HG02610 (cell line): ENCODE measurements around the gene PTPN1.
"Not testable (repeated sequence)": the region's sequence is repeated elsewhere in the genome, so short reads cannot be mapped to it uniquely, and the experiment has no call there.

Experiments
- ATAC-seq: cut with Tn5 transposase; IDR thresholded peaks from one replicate; pipeline ENCODE4 v1.9.1; 2021; ENCODE audit warnings: mild to moderate bottlenecking, moderate library complexity; ENCODE audit not compliant: unreplicated experiment

Gene PTPN1

DNA sequence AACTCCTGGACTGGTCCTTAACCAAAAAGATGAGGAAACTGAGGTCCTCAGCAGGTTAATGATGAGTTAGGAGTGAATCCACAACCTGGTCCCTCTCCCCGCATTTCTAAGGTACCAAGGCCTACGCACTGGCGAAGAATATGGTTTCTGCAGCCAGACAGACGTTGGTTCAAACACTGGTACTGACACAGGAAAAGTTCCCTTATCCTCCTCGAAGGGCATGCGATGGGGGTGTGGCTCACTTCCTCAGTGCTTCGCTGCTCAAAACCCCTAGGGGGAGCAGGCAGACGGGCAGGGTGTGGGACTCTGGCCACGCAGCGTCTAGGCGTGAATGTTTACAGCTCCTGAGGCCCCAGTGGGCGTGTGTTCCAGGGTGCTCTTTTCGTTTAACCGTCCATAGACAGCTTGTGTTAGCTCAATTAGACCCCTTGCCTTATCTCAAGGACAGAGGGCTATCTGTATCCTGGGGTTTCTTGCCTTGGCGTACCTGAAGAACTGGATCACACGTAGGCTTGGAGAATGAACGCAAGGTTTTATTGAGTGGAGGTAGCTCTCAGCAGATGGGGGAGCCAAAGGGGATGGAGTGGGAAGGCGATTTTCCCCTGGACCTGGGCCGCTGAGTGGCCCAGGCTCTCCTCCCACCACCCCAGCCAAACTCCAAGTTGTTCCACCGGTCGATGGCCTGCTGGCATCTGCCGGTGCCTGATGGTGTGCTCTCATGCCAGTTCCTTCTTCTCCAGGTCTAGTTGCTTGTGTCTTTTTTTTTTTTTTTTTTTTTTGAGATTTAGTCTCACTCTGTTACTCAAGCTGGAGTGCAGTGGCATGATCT lies 31.8 kb upstream of the PTPN1 start:
- peak; percentile 83 for ATAC-seq

DNA sequence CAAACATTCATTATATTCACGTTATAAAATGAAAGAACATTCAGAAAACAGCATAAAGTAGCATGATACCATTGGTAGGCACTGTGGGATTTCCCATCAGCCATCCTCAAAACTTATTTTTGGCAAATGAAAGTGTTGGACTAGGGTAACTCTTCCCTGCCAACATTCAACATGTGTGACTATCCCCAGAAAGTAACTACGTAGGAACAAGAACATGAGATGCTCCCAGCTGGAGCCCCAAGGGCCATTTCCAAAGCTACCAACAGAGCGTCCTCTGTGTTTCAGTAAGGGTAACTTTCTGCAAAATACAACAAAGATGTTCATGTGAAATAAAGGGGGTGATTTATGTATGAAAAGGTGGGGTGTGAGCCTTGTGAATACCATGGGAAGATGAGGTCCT lies 28.4 kb upstream of the PTPN1 start:
- ATAC-seq: no peak

DNA sequence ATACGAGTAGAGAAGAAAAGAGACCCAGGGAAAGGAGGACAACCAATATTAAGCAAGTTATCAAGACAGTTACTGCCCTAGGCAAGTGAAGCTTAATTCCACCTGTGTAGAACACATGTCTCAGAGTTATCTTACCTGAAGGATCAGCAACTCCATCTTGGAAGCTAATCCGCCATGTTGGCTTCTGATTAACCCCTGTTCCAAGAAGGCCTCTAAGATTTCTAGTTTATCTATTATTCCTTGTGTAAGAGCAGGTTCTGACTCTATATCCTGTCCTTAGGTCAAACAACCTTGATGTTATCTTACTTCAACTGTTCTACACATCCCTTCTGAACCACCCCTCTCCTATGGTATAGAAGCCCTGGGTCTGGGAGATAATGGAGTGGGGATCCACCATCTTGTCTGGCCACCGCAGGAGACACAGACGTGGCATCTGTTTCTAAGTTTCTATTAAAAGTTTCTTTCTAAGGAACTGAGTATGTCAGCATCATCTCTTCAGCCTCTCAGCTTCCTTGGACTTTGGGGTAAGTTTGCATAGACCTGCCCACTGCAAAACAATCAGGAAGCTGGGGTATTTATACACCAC lies 27.7 kb upstream of the PTPN1 start:
- ATAC-seq: no peak

GRCh38 chr20:50484271-50484976 lies 25.8 kb upstream of the PTPN1 start:
- no peak for ATAC-seq

DNA sequence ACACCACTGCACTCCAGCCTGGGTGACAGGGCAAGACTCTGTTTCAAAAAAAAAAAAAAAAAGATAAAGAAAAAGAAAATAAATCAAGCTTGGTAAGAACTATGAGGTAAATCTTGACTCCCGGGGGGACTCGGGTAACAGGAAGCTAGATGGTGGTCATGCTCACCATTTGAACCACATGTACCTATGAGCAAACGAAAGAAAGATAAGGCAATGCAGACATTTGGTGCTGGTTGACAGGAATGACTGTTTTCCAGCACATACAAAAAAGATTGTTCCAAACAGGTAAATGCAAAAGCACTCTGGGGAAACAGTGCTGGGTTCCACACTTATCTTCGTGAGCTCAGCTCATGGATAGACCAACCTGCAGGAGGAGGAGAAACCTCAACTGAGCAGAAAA lies 22.8 kb upstream of the PTPN1 start:
- no peak for ATAC-seq

GRCh38 chr20:50488236-50488806 lies 21.9 kb upstream of the PTPN1 start:
- ATAC-seq: no peak

- ATAC-seq: no peak
Measured at GRCh38 chr20:50491168-50491567, 19.0 kb upstream of the PTPN1 start.

DNA sequence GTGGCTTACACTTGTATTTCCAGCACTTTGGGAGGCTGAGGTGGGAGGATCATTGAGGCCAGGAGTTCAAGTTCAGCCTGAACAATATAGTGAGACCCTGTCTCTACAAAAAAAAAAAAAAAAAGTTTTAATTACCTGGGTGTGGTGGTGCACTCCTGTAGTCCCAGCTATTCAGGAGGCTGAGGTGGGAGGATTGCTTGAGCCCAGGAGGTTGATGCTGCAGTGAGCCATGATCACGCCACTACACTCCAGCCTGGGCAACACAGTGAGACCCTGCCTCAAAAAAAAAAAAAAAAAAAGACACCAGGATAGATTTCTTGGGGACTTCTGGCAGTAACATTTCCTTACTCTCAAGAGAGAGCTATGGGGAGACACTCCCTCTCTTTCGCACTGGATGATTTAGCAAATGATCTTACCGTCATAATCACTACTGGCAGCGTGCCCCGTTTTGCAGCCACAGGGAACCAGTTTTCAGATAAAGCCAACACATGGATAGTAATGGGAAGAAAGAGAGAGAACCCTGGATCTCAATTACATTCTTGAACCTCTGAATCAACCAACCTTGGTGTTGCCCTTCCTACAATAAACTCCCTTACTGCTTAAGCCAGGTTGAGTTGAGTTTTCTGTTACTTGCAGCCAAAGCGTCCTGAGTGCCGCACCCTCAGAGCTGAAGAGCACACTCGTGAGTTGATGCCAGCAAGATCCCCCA lies 18.1 kb upstream of the PTPN1 start:
- no peak for ATAC-seq

- no peak for ATAC-seq
Measured at GRCh38 chr20:50493881-50494253, 16.3 kb upstream of the PTPN1 start.

- no peak for ATAC-seq
Measured at GRCh38 chr20:50494428-50494827, 15.8 kb upstream of the PTPN1 start.

DNA sequence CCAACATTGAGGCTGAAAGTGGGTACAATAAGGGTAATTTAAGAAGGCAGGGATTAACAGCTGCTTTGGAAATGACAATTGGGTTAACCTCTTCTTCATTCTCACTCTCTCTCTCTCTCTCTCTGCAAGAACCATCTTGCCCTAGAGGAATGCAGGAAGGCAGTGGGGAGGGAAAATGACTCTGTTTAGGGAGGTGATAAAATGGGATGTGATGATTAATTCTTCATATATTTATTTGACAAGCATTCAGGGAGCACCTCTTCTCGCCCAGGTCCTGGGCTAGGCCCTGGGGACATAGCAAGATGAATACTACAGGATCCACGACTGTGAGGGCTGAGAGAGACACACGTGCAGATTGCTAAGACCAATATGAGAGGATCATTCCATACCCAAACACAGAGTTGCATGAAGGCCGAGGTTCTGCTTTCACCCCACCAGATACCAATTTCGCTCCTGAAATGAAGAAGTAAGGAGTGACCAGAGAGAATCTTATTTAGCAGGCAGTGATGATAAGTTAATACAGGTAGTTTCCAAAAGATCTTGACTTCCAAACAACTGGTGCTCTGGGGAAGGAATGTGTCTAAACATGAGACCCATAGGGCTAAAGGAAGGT lies 13.3 kb upstream of the PTPN1 start:
- no peak for ATAC-seq

DNA sequence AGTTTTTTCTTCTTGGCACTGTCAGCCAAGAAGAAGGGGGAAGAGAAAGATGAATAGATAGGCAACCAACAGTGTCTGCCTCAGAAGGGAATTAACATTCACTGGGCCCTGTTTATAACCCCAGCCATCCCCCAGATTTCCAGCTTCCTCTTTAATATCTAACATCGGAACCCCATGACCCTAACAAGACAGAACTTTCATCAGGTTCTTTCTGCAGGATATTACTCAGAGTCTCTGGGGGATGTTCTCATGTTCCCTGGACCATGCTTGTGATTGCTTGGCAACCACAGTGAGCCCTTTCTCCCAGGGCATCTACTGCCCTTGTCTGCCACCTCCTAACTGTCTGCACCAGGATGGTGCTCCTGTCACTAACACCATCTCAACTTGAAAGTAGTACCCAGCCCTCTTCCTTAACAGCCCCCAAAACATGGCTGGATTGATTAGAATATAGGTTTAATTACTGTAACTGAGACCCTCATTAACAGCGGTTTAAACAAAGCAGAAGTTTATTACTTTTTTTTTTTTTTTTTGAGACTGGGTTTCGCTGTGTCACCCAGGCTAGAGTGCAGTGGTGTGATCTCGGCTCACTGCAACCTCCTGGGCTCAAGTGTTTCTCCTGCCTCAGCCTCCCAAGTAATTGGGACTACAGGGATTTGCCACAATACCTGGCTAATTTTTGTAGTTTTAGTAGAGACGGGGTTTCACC lies 12.0 kb upstream of the PTPN1 start:
- peak; percentile 49 for ATAC-seq

- no peak for ATAC-seq
Measured at GRCh38 chr20:50499938-50500337, 10.2 kb upstream of the PTPN1 start.

DNA sequence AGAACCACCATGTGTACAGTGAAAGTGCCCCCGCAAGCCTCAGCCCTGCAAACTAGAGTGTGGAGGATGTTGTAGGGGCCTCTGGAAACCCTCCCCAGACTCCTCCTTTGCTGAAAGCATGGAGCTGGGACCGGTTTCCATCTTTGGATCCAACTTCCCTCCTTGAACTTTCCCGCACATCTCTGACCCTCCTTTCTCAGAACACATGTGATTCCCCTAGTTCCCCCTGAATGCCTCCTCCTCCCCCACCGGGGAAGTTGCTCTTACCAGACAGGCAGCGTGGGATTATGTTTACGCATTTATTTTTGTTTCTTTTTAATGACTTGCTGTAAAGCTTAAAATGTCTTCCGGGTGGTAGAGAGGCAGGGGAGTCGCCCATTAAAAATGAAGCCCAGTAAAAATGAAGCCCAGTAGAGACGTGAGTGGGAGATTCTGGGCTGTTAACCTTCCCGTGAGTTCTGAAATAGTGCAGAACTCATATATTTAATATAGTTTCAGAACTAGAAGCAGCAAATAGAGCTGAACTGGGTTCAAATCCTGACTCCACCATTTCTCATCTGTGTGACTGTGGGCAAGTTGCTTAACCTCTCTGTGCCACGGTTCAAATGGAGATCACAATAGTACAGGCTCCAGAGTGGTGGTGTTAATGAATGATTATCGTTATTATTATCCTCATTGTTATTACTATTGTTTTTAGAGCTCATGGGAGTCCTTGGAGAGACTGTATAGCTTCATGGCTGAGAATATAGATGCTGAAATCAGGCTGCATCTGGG lies 8.0 kb upstream of the PTPN1 start:
- ATAC-seq: no peak

DNA sequence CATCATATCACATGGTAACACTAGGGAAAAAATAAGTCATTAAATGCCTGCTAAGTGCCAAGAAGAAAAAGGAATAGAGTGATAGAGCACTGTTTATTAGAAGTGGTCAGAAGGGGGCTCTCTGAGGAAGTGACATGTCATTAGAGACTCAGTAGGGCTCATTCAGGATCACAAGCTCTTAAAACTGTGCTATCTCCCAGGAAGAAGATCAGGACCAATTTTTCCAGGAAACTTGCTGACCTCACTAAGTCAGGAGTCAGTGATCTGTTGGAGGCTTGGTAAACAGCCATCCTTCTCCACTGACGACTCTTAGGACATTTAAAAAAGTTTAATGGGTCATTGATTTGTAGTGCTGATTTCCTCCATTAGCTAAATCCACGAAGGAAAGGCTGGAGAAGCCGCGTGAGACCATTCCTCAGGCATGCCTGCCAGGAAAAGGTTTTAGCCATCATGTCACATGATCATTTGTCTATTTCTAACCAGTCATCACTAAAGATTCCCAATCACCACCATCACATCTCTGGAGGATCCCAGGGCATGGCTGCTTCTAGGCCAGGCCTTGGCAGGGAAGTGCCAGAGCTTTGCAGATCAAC lies 5.9 kb upstream of the PTPN1 start:
- ATAC-seq: no peak

- no peak for ATAC-seq
Measured at GRCh38 chr20:50506270-50506579, 4.0 kb upstream of the PTPN1 start.

DNA sequence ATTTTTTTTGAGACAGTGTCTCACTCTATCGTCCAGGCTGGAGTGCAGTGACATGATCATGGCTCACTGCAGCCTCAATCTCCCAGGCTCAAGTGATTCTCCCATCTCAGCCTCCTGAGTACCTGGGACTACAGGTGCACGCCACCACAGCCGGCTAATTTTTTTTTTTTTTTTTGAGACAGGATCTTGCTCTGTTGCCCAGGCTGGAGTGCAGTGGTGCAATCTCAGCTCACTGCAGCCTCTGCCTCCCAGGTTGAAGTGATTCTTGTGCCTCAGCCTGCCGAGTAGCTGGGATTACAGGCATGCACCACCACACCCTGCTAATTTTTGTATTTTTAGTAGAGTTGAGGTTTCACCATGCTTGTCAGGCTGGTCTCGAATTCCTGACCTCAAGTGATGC lies 2.4 kb upstream of the PTPN1 start:
- ATAC-seq: not testable (repeated sequence)

DNA sequence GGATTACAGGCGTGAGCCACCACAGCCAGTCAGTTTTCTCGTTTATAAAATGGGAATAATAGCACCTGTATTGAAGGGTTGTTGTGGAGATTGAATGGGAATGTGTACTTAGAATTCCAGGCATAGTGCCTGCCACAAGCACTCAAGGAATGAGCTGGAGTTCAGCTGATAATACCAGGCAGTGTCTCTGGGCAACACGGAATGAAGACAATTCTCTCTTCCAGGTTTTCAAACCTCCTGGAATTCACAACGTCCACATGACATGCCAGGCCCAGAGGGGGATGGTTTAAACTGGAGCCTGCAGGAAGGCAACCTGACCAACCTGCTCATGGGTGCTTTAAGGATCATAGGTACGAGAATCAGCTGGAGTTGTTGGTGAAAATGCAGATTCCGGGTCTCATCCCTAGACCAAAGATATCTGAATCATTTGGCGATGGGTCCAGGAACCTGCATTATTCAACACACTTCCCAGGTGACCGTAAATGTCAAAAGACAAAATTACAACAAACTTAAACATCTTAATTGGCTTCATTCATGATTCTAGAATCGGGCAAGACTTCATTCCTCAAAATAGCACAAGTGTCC lies 1.9 kb upstream of the PTPN1 start:
- ATAC-seq: no peak
